AG09319 (cell line): ENCODE measurements around the gene GMPPB.

Source experiments
- DNase-seq: peaks from one replicate; pipeline ENCODE4 v3.0.0-alpha.2; 2010; ENCODE audit warnings: low read depth; ENCODE audit errors: extremely low read depth
- TF ChIP-seq, protein P1 (sequence below): IDR thresholded peaks from 2 replicates; pipeline ENCODE4 v1.5.1; 2011; ENCODE audit warnings: low read depth, mild to moderate bottlenecking, inconsistent platforms, low read length, moderate library complexity

GMPPB gene

DNA sequence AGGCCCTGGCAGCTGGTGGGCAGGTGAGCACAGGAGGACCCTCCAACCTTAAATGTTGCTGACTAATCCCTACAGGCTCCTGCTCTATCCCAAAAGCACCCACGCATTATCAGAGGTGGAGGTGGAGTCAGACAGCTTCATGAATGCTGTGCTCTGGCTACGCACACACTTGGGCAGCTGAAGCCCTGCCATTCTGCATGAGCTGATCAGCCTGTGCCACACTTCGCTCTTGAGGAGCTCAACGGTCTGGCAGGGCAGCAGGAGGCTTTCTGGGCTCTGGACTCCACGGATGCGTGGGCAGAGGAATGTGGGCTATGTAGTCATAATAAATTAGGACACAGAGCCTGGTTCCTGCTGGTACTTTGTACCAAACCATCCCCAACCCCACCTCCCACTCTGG lies 40.6 kb downstream of the GMPPB start:
- no peak for DNase-seq
- TF ChIP-seq, protein P1, sequence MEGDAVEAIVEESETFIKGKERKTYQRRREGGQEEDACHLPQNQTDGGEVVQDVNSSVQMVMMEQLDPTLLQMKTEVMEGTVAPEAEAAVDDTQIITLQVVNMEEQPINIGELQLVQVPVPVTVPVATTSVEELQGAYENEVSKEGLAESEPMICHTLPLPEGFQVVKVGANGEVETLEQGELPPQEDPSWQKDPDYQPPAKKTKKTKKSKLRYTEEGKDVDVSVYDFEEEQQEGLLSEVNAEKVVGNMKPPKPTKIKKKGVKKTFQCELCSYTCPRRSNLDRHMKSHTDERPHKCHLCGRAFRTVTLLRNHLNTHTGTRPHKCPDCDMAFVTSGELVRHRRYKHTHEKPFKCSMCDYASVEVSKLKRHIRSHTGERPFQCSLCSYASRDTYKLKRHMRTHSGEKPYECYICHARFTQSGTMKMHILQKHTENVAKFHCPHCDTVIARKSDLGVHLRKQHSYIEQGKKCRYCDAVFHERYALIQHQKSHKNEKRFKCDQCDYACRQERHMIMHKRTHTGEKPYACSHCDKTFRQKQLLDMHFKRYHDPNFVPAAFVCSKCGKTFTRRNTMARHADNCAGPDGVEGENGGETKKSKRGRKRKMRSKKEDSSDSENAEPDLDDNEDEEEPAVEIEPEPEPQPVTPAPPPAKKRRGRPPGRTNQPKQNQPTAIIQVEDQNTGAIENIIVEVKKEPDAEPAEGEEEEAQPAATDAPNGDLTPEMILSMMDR, result no peak

DNA sequence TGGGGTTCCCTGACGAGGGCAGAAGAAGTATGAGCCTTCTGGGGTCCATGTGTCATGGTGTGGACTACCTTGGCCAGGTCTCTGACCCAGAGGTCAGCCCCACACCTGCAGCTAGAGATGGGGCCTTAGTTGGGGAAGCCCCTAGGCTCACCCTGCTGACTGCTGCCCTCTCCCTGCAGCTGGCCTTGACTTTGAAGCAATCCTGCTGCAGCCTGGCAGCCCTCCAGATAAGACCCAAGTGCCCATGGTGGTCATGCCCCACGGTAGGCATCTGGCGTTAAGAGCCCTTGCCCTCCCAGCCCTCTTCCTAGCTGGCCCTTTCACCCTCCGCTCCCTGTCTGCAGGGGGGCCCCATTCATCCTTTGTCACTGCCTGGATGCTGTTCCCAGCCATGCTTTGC lies 42.2 kb downstream of the GMPPB start:
- no peak for DNase-seq
- TF ChIP-seq, protein P1, result no peak

DNA sequence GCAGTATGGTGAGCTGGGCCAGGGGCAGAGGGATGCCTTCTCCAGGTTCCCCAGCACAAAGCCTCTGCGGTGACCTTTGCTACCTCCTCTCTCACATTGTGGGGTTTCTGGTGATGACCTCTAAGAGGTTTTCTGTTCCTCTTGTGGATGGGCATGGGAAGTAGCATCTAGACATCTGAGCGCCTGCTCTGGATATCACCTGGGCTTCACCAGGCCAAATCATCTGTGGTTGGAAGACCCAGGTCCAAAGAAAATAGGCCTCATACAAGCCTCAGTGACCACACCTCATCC lies 42.6 kb downstream of the GMPPB start:
- TF ChIP-seq, protein P1, result no peak
- no peak for DNase-seq

DNA sequence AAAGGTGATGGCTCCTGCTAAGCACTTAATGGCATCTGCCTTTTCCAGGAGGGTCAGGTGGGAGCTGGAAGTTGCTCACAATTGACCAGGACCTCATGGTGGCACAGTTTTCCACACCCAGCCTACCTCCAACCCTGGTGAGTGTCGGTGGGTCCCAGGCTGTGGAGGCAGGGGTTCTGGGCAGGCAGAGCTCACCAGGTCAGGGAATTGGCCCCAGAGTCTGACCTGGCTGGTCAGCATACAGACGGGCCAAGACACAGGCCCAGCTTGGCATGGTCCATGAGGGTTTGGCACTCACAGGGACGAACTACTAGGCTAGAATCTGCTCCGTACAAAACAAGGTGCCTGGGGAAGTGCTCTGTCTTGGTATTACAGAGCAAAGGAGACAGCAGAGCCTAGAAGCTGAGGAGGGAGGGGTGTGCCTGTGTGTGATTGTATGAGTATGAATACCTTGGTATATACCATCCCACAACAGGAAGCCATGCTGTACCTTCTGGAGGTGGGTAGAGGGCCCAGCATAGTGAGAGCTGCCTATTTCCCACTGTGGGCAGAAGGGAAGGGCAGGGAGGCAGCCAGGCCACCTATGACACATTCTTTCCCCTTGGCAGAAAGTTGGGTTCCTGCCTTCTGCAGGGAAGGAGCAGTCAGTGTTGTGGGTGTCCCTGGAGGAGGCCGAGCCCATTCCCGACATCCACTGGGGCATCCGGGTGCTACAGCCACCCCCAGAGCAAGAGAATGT lies 43.1 kb downstream of the GMPPB start:
- no peak for DNase-seq
- TF ChIP-seq, protein P1, result no peak

DNA sequence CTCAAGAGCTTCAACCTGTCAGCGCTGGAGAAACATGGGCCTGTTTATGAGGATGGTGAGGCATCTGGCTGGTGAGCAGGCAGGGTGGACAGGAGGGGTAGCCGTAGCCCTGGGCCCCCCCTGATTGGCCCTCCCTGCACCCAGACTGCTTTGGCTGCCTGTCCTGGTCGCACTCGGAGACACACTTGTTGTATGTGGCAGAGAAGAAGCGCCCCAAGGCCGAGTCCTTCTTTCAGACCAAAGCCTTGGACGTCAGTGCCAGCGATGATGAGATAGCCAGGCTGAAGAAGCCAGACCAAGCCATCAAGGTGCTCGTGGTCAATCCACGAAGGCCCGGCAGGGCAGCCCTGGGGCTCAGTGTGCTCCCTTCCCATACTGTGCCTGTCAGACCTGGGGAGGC lies 47.8 kb downstream of the GMPPB start:
- TF ChIP-seq, protein P1, result no peak
- DNase-seq, result no peak

DNA sequence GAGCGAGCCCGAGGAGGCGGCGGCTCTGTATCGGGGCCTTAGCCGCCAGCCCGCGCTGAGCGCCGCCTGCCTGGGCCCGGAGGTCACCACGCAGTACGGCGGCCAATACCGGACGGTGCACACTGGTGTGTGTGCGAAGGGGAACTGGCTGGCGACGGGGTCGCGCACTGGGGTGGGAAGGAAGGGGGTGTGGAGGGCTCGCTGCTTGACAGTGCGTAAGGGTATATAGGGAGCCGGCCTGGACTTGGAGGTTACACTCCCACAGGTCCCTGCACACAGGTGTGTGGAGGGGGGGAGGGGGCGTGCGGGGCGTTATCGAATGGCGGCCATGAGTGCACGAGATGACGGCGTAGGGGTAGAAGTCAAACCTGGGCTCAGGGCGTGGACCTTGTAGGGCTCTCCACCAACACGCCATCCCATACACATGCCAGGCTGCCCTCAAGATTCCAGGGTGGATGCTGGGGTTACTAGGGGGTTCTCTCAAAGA lies 49.2 kb downstream of the GMPPB start:
- DNase-seq, result no peak
- TF ChIP-seq, protein P1, result no peak; the same call in 1 of the 2 replicates

DNA sequence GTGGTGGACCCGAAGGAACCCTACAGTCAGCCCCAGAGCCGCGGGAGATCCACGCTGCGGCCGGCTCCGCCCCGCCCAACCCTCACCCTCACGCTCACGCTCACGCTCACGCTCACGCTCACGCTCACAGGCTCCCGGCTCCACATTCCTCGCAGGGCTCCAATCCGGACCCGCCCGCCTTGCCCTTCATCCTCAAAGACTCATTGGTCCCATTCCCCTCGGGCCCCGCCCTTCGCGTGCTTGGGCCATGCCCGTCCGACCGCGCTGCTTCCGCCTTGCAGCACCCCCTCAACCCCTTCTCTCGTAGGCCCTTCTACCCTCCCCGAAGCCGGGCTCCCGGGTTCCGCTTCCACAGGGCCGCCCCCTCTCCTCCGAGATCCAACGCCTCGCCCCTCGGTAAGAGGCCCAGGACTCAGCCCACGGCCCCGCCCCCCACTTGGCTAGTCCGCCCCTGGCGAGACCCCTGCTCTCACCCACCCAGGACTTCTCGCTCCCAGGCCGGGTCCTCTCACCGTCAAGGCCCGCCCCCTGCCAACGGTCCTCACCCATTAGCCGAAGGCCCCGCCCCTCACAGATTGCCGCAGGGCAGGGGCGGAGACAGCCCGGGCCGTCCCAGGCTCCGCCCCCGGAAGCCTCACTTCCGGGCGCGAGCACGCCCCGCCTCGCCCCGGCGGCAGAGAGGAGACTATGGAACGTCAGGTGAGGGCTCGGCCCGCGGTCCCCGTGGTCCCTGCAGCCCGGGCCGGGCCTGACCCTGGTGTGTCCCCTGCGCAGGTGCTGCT lies 49.8 kb downstream of the GMPPB start, which contains the start of gene APEH:
TSS of gene APEH (plus strand) at position 637 of the 782 bp plus-strand sequence. CDS start at position 688, 51 bp downstream.
- TF ChIP-seq, protein P1, result no peak
- DNase-seq, result peak; percentile 92
